K562 (cell line): ENCODE measurements around the gene IVL. TPM values are rescaled to one million over a fixed set of nuclear protein-coding genes. Genes with fewer than 3 reads are reported as not detected.

Experiments used
- ATAC-seq: fragments of 200-7000 bp; cut with Tn5 transposase; 3 replicates; pipeline ENCODE4 v1.9.1; 2020; ENCODE audit warnings: moderate library complexity
- BruUV-seq: library from RNA; stranded (reverse); fragments of 400-500 nt; replicated peaks from 2 replicates; lab custom pipeline; 2021; lab: Mats Ljungman, UMichigan
- CTCF ChIA-PET: fragments of 300-600 bp; formaldehyde crosslinking; extraction: SDS; loops from one replicate; lab custom pipeline; 2021; ENCODE audit warnings: low intra/inter-chr PET ratio; lab: Yijun Ruan, JAX
- POLR2A ChIA-PET: fragments of 300-600, 350-650 bp; sonication (Branson Sonifier 250); formaldehyde crosslinking; extraction: SDS; loops from one replicate; lab custom pipeline; 2021; ENCODE audit warnings: antibody characterized with exemption, inconsistent platforms; lab: Yijun Ruan, JAX
- DNase-seq, 4 experiments: peaks; one replicate each; pipeline versions ENCODE4 v3.0.0 to v3.0.0-alpha.2; 2011 to 2018; ENCODE audit warnings: low spot score in 3 of 4, mixed read lengths in 3 of 4; ENCODE audit errors: extremely low read depth in 1 of 4
- FAIRE-seq: peaks from 2 replicates; lab custom pipeline; 2011; peaks lifted over from hg19 to GRCh38; lab: Jason Lieb, UNC
- H2AFZ ChIP-seq: 2 replicates; pipeline ENCODE4 v1.6.0; 2011; ENCODE audit warnings: low read depth, low read length, control low read depth, inconsistent platforms
- H3K27ac ChIP-seq: fragments of 200-600 bp; 3 replicates; pipeline ENCODE4 v1.8.0; 2011; ENCODE audit warnings: low read depth, mild to moderate bottlenecking, control low read depth, inconsistent platforms, low read length, moderate library complexity, mixed read lengths; ENCODE audit errors: extremely low read depth
- H3K27me3 ChIP-seq, 2 experiments: fragments of 300-600 bp in 1 of 2; 2 replicates in 1 of 2; 3 replicates in 1 of 2; pipeline versions ENCODE4 v1.6.0 to v1.8.0; 2011; ENCODE audit warnings: inconsistent platforms in 2 of 2, low read length in 2 of 2, mild to moderate bottlenecking in 1 of 2, mixed read lengths in 1 of 2, moderate library complexity in 1 of 2; ENCODE audit not compliant: control insufficient read depth in 2 of 2, insufficient read depth in 2 of 2
- H3K36me3 ChIP-seq: fragments of 300-600 bp; 3 replicates; pipeline ENCODE4 v1.8.0; 2011; ENCODE audit warnings: mild to moderate bottlenecking, low read length, inconsistent platforms; ENCODE audit not compliant: control insufficient read depth, insufficient read depth
- H3K4me1 ChIP-seq, 2 experiments: fragments of 200-600 bp in 1 of 2; replicated peaks in 1 of 2; 2 replicates in 1 of 2; 3 replicates in 1 of 2; pipeline versions ENCODE4 v1.5.1 to v1.8.0; 2011; ENCODE audit warnings: inconsistent platforms in 2 of 2, low read length in 2 of 2, mild to moderate bottlenecking in 1 of 2, mixed read lengths in 1 of 2, moderate library complexity in 1 of 2; ENCODE audit not compliant: control insufficient read depth in 2 of 2, insufficient read depth in 2 of 2
- H3K4me2 ChIP-seq: 2 replicates; pipeline ENCODE4 v1.6.1; 2011; ENCODE audit warnings: low read length, control low read depth, inconsistent platforms, mixed read lengths; ENCODE audit not compliant: insufficient read depth
- H3K4me3 ChIP-seq: fragments of 200-600 bp; sonication (generic), shearing (Covaris generic); 2 replicates; pipeline ENCODE4 v1.5.1; 2016; ENCODE audit warnings: control low read depth, inconsistent platforms
- H3K79me2 ChIP-seq: fragments of 200-600 bp; 3 replicates; pipeline ENCODE4 v1.8.0; 2011; ENCODE audit warnings: low read length, inconsistent platforms; ENCODE audit not compliant: control insufficient read depth, insufficient read depth
- H3K9ac ChIP-seq, 2 experiments: 2 replicates each; pipeline versions ENCODE4 v1.6.0 to v1.6.1; 2011; ENCODE audit warnings: low read depth in 2 of 2, low read length in 2 of 2, control low read depth in 1 of 2, inconsistent platforms in 1 of 2, mild to moderate bottlenecking in 1 of 2, mixed read lengths in 1 of 2; ENCODE audit not compliant: insufficient read depth in 1 of 2
- H3K9me1 ChIP-seq: one replicate; pipeline ENCODE4 v1.6.0; 2011; ENCODE audit warnings: inconsistent platforms, mild to moderate bottlenecking, low read length, moderate library complexity; ENCODE audit not compliant: control insufficient read depth, insufficient read depth
- H3K9me3 ChIP-seq: replicated peaks from 2 replicates; pipeline ENCODE4 v1.5.1; 2011; ENCODE audit warnings: low read depth, low read length, inconsistent platforms; ENCODE audit not compliant: control insufficient read depth, insufficient read depth
- H4K20me1 ChIP-seq: replicated peaks from 2 replicates; pipeline ENCODE4 v1.6.1; 2011; ENCODE audit warnings: low read length, inconsistent platforms, mixed read lengths; ENCODE audit not compliant: control insufficient read depth, insufficient read depth
- CGGBP1 ChIP-seq: fragments of 250-450 bp; sonication (Bioruptor Pico); IDR thresholded peaks from 2 replicates; pipeline ENCODE4 v1.9.0; 2021; ENCODE audit warnings: mild to moderate bottlenecking
- CREB5 ChIP-seq: fragments of 250-450 bp; sonication (Bioruptor Pico); IDR thresholded peaks from 2 replicates; pipeline ENCODE4 v1.5.0; 2020; ENCODE audit warnings: mild to moderate bottlenecking
- CTCF ChIP-seq, 3 experiments: IDR thresholded peaks in 2 of 3; conservative IDR thresholded peaks in 1 of 3; 2 replicates each; pipeline ENCODE4 v1.5.1; 2011 to 2012; ENCODE audit warnings: low read length in 3 of 3, mild to moderate bottlenecking in 3 of 3, control low read depth in 2 of 3, improper control_type of control experiment in 1 of 3, inconsistent platforms in 1 of 3, low read depth in 1 of 3, mixed read lengths in 1 of 3, moderate library complexity in 1 of 3; ENCODE audit not compliant: insufficient read depth in 2 of 3
- CTCFL ChIP-seq: IDR thresholded peaks from 2 replicates; pipeline ENCODE4 v1.6.1; 2011; ENCODE audit warnings: borderline replicate concordance, low read depth, mild to moderate bottlenecking, moderate library complexity, low read length; ENCODE audit not compliant: insufficient read depth, poor library complexity, severe bottlenecking
- JUND ChIP-seq, 2 experiments: IDR thresholded peaks; 2 replicates in 1 of 2; 3 replicates in 1 of 2; pipeline ENCODE4 v1.6.1; 2011; ENCODE audit warnings: borderline replicate concordance in 2 of 2, low read depth in 2 of 2, low read length in 2 of 2, improper control_type of control experiment in 1 of 2, missing biosample characterization in 1 of 2, missing genetic modification characterization in 1 of 2, missing genetic modification reagents in 1 of 2
- KAT2B ChIP-seq: IDR thresholded peaks from one replicate; pipeline ENCODE4 v1.6.1; 2012; ENCODE audit warnings: low read depth, mild to moderate bottlenecking, control low read depth, inconsistent platforms, low read length, moderate library complexity
- KDM1A ChIP-seq, 2 experiments: fragments of 450-650 bp; IDR thresholded peaks; 2 replicates each; pipeline ENCODE4 v1.6.1; 2016; ENCODE audit warnings: mild to moderate bottlenecking in 2 of 2
- MAX ChIP-seq: sonication (generic); formaldehyde crosslinking; IDR thresholded peaks from 2 replicates; pipeline ENCODE4 v1.9.0; 2022; ENCODE audit warnings: mild to moderate bottlenecking, missing genetic modification reagents
- MYBL2 ChIP-seq, 2 experiments: fragments of 450-650 bp in 1 of 2; sonication (generic) in 1 of 2; formaldehyde crosslinking in 1 of 2; IDR thresholded peaks; 2 replicates each; pipeline versions ENCODE4 v1.6.1 to v1.8.1; 2017 to 2022; ENCODE audit warnings: borderline replicate concordance in 1 of 2, inconsistent platforms in 1 of 2, low read depth in 1 of 2, mild to moderate bottlenecking in 1 of 2, missing genetic modification reagents in 1 of 2, moderate library complexity in 1 of 2
- NFE2L1 ChIP-seq: fragments of 450-650 bp; IDR thresholded peaks from 2 replicates; pipeline ENCODE4 v1.6.1; 2016; ENCODE audit warnings: missing genetic modification characterization, low read depth, mild to moderate bottlenecking, missing compliant biosample characterization, moderate library complexity, borderline replicate concordance
- SMC3 ChIP-seq: conservative IDR thresholded peaks from 2 replicates; pipeline ENCODE4 v1.6.1; 2011; ENCODE audit warnings: low read depth, low read length, improper control_type of control experiment; ENCODE audit not compliant: insufficient read depth
- ZNF232 ChIP-seq: sonication (generic); formaldehyde crosslinking; IDR thresholded peaks from 2 replicates; pipeline ENCODE4 v1.8.0; 2022; ENCODE audit warnings: mild to moderate bottlenecking, missing genetic modification reagents
- WGBS: fragments of 100-300 bp; shearing (Covaris generic); methylation state at CpG from one replicate; pipeline ENCODE4 v1.1.6; 2016; ENCODE audit warnings: low coverage, mixed read lengths; ENCODE audit not compliant: insufficient coverage; ENCODE audit errors: missing lambda C conversion rate; 5-methylcytosine and 5-hydroxymethylcytosine counted together
- in situ Hi-C: fragments of 300-500 bp; cut with MboI; formaldehyde crosslinking; loops from 4 replicates; pipeline ENCODE4 v1.15.0; 2018; ENCODE audit warnings: inconsistent platforms, mixed read lengths
- intact Hi-C: fragments of 100-400 bp; cut with micrococcal nuclease; formaldehyde crosslinking; loops from 2 replicates; pipeline ENCODE4 v1.14.2; 2022
- polyA plus RNA-seq, 8 experiments: library from polyadenylated mRNA; depleted of rRNA in 4 of 8; stranded (reverse) in 5 of 8; unstranded in 3 of 8; fragments of >200 nt; fragmentation: Nextera tagmentation in 2 of 8; fragmentation: Illumina TruSeq in 1 of 8; extraction: Ambion mirVana in 2 of 8; extraction: Trizol in 1 of 8; gene quantifications; 2 replicates each; pipeline versions ENCODE4 v1.2.1 to v1.2.3, GENCODE V29; 2011 to 2014; ENCODE audit warnings: inconsistent platforms in 1 of 8, missing spikeins in 1 of 8
- total RNA-seq, 7 experiments: library from RNA; depleted of rRNA in 6 of 7; stranded (reverse); fragments of >200 nt in 6 of 7; fragmentation: Illumina TruSeq in 2 of 7; extraction: Trizol in 2 of 7; gene quantifications; 2 replicates each; pipeline versions ENCODE4 v1.2.1 to v1.2.3, GENCODE V29; 2011 to 2021; ENCODE audit warnings: low replicate concordance in 1 of 7

Gene IVL
- total and polyA plus RNA-seq, 9 of the 15 experiments (the other 6 are each of a cell fraction or from before 2014, with no cell fraction given) = not detected

- FAIRE-seq (no peak), DNase-seq (peak; percentile 14 to 56 (median 26)), ATAC-seq (no peak)
- 0% methylated on average over 1 of the region's 1 CpG for WGBS
- H3K36me3 ChIP-seq = no peaks in the 10 kb centered on the region
- BruUV-seq = no TSS peak
- H3K9me3 ChIP-seq = no peaks in the 10 kb centered on the region
- POLR2A ChIA-PET = interaction anchor here (0.6 kb wide), 1 partner anchor 297 kb away, joined by 3 read pairs; no protein-coding TSS in a partner anchor
- H3K27ac ChIP-seq = no peak within 1 kb of the TSS
- no peaks in the 10 kb centered on the region for H3K9me1 ChIP-seq
- no peak within 1 kb of the TSS for H3K9ac ChIP-seq
- no peak within 1 kb of the TSS for H3K4me3 ChIP-seq
- no peaks in the 10 kb centered on the region for H4K20me1 ChIP-seq
- H3K4me2 ChIP-seq = no peak within 1 kb of the TSS
- in situ Hi-C loops (loop anchor here (10.0 kb wide), 2 partner anchors 317 to 347 kb away; no protein-coding TSS in a partner anchor), intact Hi-C loops (loop anchor here (5.0 to 10.0 kb wide), 2 partner anchors 39 to 347 kb away; no protein-coding TSS in a partner anchor)
- no peak within 1 kb of the TSS for H2AFZ ChIP-seq
- H3K27me3 ChIP-seq = peaks cover 0 to 3% of the 10 kb centered on the region in 2 experiments; a peak in 1 of 5 replicates
- CTCF ChIA-PET = interaction anchor here (1.1 kb wide), 1 partner anchor 225 kb away, joined by 3 read pairs; no protein-coding TSS in a partner anchor
- no peaks in the 10 kb centered on the region for H3K79me2 ChIP-seq
- no peaks in the 10 kb centered on the region for H3K4me1 ChIP-seq
- no peak for TF ChIP-seq CREB5 (CRISPR knock-in tag)
- no peak for TF ChIP-seq MYBL2 (IDR thresholded peaks at IDR 0.05; ENCODE audit: low read depth)
- TF ChIP-seq MYBL2 (CRISPR knock-in tag; IDR thresholded peaks at IDR 0.05; ENCODE audit: borderline replicate concordance) = no peak
- no peak for TF ChIP-seq KAT2B
- 0 out of 2 replicates have a peak, but pooled peaks have one; percentile 27 for TF ChIP-seq SMC3
- no peak for TF ChIP-seq CTCFL
- TF ChIP-seq CGGBP1 (CRISPR knock-in tag) = no peak
- no peak for TF ChIP-seq ZNF232 (CRISPR knock-in tag)
- TF ChIP-seq NFE2L1 = no peak
- TF ChIP-seq KDM1A (IDR thresholded peaks at IDR 0.05) = no peak
- TF ChIP-seq JUND (IDR thresholded peaks at IDR 0.05; ENCODE audit: borderline replicate concordance, low read depth, low read length) = no peak
- TF ChIP-seq JUND (tag; IDR thresholded peaks at IDR 0.05; ENCODE audit: borderline replicate concordance, low read depth, low read length) = no peak
- TF ChIP-seq MAX (CRISPR knock-in tag) = no peak
- peak; percentile 40 to 56 (median 49); a peak in 5 of 6 replicates for TF ChIP-seq CTCF (IDR thresholded peaks at IDR 0.05 in 2 of 3, conservative IDR thresholded peaks at IDR 0.05 in 1 of 3; ENCODE audit: insufficient read depth in 2 of 3, low read depth in 1 of 3, low read length in 3 of 3)
Measured at GRCh38 chr1:152878042-152878441, 30.3 kb upstream of the IVL start, which contains the start of gene SMCP. Gene SMCP (plus strand): TSS chr1:152878322. CDS start chr1:152884423, 6,101 bp downstream.
